OCI-LY1 (cell line): ENCODE results near the gene OIT3.

Experiments used
- H2AFZ ChIP-seq: fragments of 200-600 bp; sonication (generic), shearing (Covaris generic); 2 replicates; pipeline ENCODE4 v1.6.0; 2014; ENCODE audit warnings: antibody characterized with exemption, mild to moderate bottlenecking, low read length
- H3F3A ChIP-seq: fragments of 200-600 bp; sonication (generic), shearing (Covaris generic); 2 replicates; pipeline ENCODE4 v1.6.0; 2014; ENCODE audit warnings: mild to moderate bottlenecking, antibody characterized with exemption, low read length, moderate library complexity; ENCODE audit not compliant: insufficient read depth
- H3K27ac ChIP-seq: fragments of 200-600 bp; sonication (generic); 2 replicates; pipeline ENCODE4 v1.5.1; 2014; ENCODE audit warnings: low read length, mixed run types, mild to moderate bottlenecking, low read depth; ENCODE audit not compliant: poor library complexity, severe bottlenecking
- H3K27me3 ChIP-seq: fragments of 200-600 bp; sonication (generic); 2 replicates; pipeline ENCODE4 v1.6.0; 2014; ENCODE audit warnings: antibody characterized with exemption, mild to moderate bottlenecking, low read length, moderate library complexity; ENCODE audit not compliant: insufficient read depth
- H3K36me3 ChIP-seq: fragments of 200-600 bp; sonication (generic); 2 replicates; pipeline ENCODE4 v1.6.1; 2014; ENCODE audit warnings: mild to moderate bottlenecking, antibody characterized with exemption, low read length, moderate library complexity, mixed read lengths; ENCODE audit not compliant: insufficient read depth
- H3K4me1 ChIP-seq: fragments of 200-600 bp; sonication (generic); 2 replicates; pipeline ENCODE4 v1.5.1; 2014; ENCODE audit warnings: mild to moderate bottlenecking, low read length, moderate library complexity; ENCODE audit not compliant: insufficient read depth, severe bottlenecking
- H3K4me2 ChIP-seq: fragments of 200-600 bp; sonication (generic), shearing (Covaris generic); 2 replicates; pipeline ENCODE4 v1.6.1; 2014; ENCODE audit warnings: low read length
- H3K4me3 ChIP-seq: fragments of 200-600 bp; sonication (generic); 2 replicates; pipeline ENCODE4 v1.5.1; 2014; ENCODE audit warnings: low read length, low read depth, mild to moderate bottlenecking, mixed read lengths; ENCODE audit not compliant: poor library complexity, severe bottlenecking
- H3K79me2 ChIP-seq: fragments of 200-600 bp; shearing (Covaris generic); 2 replicates; pipeline ENCODE4 v1.6.1; 2016; ENCODE audit warnings: mixed run types, low read length, mixed read lengths; ENCODE audit not compliant: insufficient read depth
- H3K9ac ChIP-seq: fragments of 200-600 bp; sonication (generic), shearing (Covaris generic); 2 replicates; pipeline ENCODE4 v1.6.1; 2014; ENCODE audit warnings: mild to moderate bottlenecking, low read length, mixed read lengths
- H3K9me2 ChIP-seq: fragments of 200-600 bp; sonication (generic), shearing (Covaris generic); 2 replicates; pipeline ENCODE4 v1.6.1; 2014; ENCODE audit warnings: low read depth, mild to moderate bottlenecking, low read length, mixed read lengths
- H3K9me3 ChIP-seq: fragments of 200-600 bp; shearing (Covaris generic); 2 replicates; pipeline ENCODE4 v1.6.1; 2014; ENCODE audit warnings: low read length, mixed read lengths
- H4K20me1 ChIP-seq: fragments of 200-600 bp; sonication (generic), shearing (Covaris generic); 2 replicates; pipeline ENCODE4 v1.6.0; 2016; ENCODE audit warnings: mild to moderate bottlenecking, low read length; ENCODE audit not compliant: insufficient read depth
- EZH2 ChIP-seq: fragments of 200-600 bp; sonication (generic), shearing (Covaris generic); IDR thresholded peaks from 2 replicates; pipeline ENCODE4 v1.8.0; 2017; ENCODE audit warnings: borderline replicate concordance, mixed run types, mild to moderate bottlenecking, antibody characterized with exemption, low read length, moderate library complexity, mixed read lengths
- TF ChIP-seq, protein P1 (sequence below): fragments of 200-600 bp; sonication (generic), shearing (Covaris generic); IDR thresholded peaks from 2 replicates; pipeline ENCODE4 v1.5.1; 2017; ENCODE audit warnings: mild to moderate bottlenecking, antibody characterized with exemption, low read length, moderate library complexity, mixed read lengths

OIT3 gene

DNA sequence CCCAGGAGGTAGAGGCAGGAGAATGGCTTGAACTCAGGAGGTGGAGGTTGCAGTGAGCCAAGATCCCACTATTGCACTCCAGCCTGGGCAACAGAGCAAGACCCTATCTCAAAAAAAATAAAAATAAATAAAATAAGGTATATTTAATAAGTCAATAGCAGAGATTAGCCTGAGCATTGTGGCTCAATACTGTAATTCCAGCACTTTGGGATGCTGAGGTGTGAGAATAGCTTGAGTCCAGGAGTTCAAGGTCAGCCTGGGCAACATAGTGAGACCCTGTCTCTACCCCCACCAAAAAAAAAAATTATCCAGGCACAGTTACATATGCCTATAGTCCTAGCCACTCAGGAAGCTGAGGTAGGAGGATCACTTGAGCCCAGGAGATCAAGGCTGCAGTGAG is 38.4 kb upstream of the OIT3 start:
- Histone ChIP-seq H3K9me3 (peaks cover 4% of the 10 kb centered on the region; the same call in 1 of the 2 replicates), H3K4me1 (no peaks in the 10 kb centered on the region), H3K4me3 (no peak overlapping the region), H3K4me2 (no peak overlapping the region), H3K9ac (no peak overlapping the region), H3K27me3 (no peaks in the 10 kb centered on the region), H3K79me2 (no peaks in the 10 kb centered on the region), H3K27ac (no peak overlapping the region), H4K20me1 (no peaks in the 10 kb centered on the region), H3F3A (no peaks in the 10 kb centered on the region), H3K36me3 (no peaks in the 10 kb centered on the region; the same call in 1 of the 2 replicates), H3K9me2 (no peaks in the 10 kb centered on the region), H2AFZ (no peak overlapping the region)
- TF ChIP-seq, protein P1, sequence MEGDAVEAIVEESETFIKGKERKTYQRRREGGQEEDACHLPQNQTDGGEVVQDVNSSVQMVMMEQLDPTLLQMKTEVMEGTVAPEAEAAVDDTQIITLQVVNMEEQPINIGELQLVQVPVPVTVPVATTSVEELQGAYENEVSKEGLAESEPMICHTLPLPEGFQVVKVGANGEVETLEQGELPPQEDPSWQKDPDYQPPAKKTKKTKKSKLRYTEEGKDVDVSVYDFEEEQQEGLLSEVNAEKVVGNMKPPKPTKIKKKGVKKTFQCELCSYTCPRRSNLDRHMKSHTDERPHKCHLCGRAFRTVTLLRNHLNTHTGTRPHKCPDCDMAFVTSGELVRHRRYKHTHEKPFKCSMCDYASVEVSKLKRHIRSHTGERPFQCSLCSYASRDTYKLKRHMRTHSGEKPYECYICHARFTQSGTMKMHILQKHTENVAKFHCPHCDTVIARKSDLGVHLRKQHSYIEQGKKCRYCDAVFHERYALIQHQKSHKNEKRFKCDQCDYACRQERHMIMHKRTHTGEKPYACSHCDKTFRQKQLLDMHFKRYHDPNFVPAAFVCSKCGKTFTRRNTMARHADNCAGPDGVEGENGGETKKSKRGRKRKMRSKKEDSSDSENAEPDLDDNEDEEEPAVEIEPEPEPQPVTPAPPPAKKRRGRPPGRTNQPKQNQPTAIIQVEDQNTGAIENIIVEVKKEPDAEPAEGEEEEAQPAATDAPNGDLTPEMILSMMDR, result no peak
- TF ChIP-seq EZH2, result no peak

DNA sequence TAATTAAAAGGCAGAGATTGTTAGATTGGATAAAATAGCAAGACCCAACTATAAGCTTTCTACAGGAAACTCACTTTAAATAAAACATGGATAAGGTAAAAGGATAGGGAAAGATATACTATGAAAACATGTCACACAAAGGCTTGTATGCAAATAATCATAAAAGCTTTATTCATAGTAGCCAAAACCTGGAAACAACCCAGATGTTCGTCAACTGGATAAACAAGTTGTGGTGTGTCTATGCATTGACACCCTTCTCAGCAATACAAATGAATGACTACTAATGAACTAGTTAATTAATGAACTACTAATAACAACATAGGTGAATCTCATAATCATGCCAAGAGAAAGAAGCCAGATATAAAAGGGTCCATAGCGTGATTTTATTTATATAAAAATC is 37.7 kb upstream of the OIT3 start:
- H3K9me2 ChIP-seq, result no peaks in the 10 kb centered on the region
- no peak overlapping the region for H3K9ac ChIP-seq
- H3K4me2 ChIP-seq, result no peak overlapping the region
- no peak overlapping the region for H2AFZ ChIP-seq
- TF ChIP-seq EZH2, result no peak
- TF ChIP-seq, protein P1, result no peak
- H3K9me3 ChIP-seq, result peaks cover 4% of the 10 kb centered on the region; the same call in 1 of the 2 replicates
- no peaks in the 10 kb centered on the region for H3K79me2 ChIP-seq
- no peaks in the 10 kb centered on the region for H3K27me3 ChIP-seq
- H3K36me3 ChIP-seq, result peaks cover 6% of the 10 kb centered on the region; the same call in 1 of the 2 replicates
- H3K4me3 ChIP-seq, result no peak overlapping the region
- no peaks in the 10 kb centered on the region for H3F3A ChIP-seq
- no peaks in the 10 kb centered on the region for H3K4me1 ChIP-seq
- H4K20me1 ChIP-seq, result no peaks in the 10 kb centered on the region
- H3K27ac ChIP-seq, result no peak overlapping the region

DNA sequence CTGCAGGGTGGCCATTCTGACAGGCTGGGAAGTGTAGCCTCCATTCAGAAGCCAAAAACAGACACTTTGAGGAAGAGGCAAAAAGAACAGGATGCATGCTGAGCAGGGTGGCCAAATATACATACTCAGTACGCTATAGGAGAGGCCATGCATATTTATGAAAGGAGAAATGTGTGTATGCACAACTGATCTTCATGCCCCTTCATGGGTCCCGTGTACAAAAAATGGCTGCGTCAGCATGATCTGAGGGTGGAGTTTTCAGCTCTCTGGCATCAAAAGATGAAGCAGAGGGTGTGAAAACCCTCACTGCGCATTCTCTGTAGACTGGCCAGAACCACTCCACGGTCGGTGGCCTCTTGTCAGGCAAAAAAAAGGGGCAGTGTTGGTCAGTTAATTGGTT is 35.5 kb upstream of the OIT3 start:
- Histone ChIP-seq H3K4me3 (no peak overlapping the region), H3K9me3 (no peaks in the 10 kb centered on the region), H4K20me1 (no peaks in the 10 kb centered on the region), H3K4me2 (no peak overlapping the region), H3K27me3 (no peaks in the 10 kb centered on the region), H3K9me2 (no peaks in the 10 kb centered on the region), H3K79me2 (no peaks in the 10 kb centered on the region), H3F3A (no peaks in the 10 kb centered on the region), H3K27ac (no peak overlapping the region), H3K36me3 (peaks cover 15% of the 10 kb centered on the region; the same call in 1 of the 2 replicates), H3K9ac (no peak overlapping the region), H3K4me1 (no peaks in the 10 kb centered on the region), H2AFZ (no peak overlapping the region)
- TF ChIP-seq, protein P1, result no peak
- no peak for TF ChIP-seq EZH2
